GM18507 (cell line): Measurements from ENCODE around the gene GDAP2.
"Not testable (repeated sequence)": the region's sequence is repeated elsewhere in the genome, so short reads cannot be mapped to it uniquely, and the experiment has no call there.

Source experiments
- DNase-seq: peaks from one replicate; pipeline ENCODE4 v3.0.0; 2011; ENCODE audit warnings: low read depth; ENCODE audit not compliant: insufficient read length; ENCODE audit errors: extremely low spot score
- FAIRE-seq: peaks from 2 replicates; lab custom pipeline; 2011; peaks lifted over from hg19 to GRCh38; lab: Jason Lieb, UNC

GDAP2 gene, protein sequence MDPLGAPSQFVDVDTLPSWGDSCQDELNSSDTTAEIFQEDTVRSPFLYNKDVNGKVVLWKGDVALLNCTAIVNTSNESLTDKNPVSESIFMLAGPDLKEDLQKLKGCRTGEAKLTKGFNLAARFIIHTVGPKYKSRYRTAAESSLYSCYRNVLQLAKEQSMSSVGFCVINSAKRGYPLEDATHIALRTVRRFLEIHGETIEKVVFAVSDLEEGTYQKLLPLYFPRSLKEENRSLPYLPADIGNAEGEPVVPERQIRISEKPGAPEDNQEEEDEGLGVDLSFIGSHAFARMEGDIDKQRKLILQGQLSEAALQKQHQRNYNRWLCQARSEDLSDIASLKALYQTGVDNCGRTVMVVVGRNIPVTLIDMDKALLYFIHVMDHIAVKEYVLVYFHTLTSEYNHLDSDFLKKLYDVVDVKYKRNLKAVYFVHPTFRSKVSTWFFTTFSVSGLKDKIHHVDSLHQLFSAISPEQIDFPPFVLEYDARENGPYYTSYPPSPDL

DNA sequence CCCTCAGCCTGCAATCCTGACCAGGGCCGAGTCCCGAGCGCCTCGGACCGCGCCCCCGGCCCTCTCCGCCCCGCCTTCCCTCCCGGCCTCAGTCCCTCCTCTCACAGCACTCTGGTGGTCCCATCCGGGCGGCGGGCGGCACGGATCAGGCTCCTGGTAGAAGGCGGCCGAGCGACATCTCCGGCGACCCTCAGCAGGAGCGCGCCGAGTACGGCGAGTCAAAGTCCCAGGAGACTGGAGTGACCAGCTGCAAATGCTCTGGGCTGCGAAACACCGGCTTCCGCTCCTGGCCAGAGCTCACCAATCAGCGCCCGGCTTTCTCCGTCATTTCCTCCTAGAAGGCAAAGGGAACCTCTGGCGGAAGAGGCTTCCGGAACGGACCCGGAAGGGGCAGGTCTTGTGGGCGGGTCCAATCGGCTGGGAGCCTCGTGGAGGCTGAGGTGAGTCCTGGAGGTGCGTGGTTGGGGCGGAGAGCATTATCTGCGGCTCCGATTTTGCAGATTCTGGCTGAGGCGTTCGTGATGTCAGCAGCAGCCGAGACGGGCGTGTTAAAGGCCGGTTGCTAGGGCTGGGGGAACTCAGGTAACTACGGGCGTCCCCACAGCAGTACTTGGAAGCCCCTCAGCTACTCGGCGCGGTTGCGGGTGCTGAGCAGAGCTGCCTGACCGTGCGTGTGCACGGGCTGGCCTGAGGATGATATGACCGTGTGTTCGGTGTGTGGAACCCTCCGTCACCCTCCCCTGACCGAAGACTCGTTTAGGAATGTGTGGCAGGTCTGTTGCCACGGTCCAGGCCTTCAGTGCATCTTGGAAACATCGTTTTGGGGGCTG, at the start of gene GDAP2, which contains the start of gene WDR3:
Gene GDAP2 (minus strand): TSS at position 279 of the 830 bp plus-strand sequence. CDS start 9,264 bp downstream, outside the sequence.
Gene WDR3 (plus strand): TSS at position 397 of the 830 bp plus-strand sequence. CDS start 3,581 bp downstream, outside the sequence.
- DNase-seq (peak; percentile 77), FAIRE-seq (peak; percentile 98)

DNA sequence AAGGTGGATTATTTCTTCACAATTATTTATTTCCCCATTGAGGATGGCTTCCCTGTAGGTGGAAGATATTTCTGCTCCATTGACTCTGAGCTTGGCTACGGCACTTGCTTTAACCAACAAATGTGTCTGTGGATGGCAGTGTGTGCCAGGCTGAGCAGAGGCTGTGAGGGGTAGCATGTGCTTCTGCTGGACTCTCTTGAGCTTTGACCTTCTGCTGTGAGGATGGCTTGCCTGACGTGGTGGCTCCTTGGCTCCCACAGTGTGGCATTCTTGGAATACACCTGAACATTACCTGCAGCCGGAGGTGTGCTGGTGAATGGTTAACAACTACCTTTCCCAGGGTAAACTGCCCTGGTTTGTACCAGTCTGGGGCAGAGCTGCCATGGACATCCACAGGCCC, 47.0 kb upstream of the GDAP2 start:
- DNase-seq (no peak), FAIRE-seq (no peak)

DNA sequence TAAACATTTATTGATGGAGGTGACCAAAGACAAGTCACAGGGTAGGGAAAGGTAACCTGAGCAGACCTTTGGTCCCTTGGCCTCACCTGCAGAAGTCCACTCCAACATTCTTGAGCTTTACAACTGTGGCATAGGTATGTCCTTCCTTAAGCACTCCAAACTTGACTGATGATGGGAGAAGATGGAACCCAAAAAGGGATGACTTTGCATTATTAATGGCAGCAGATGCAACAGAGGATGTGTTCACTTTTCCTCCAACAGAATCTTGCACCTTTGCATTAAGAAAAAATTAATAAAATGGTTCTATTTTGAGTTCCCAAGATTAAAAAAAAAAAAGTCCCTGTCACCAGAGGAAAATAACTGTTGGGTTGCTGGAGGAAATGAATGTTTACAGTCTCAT, 42.4 kb upstream of the GDAP2 start:
- FAIRE-seq (no peak), DNase-seq (no peak)

DNA sequence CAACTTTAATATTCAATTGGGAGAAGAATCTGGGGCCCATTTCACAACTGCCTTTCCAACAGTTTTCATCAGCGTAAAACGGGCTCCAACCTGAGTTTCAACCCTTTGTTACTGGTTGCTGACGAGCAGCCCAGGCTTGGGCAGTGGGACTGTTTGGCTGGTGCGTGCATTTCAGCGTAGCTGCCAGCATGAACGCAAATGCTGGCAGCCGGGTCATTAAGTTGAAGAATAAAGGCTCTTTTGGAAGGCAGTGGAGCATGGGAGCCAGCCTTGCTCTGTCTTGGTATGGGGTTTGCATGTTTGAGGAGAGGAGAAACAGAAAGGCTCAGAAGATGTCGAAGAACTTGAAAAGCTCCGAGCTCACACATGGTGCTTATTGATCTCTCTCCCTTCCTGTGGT, 40.8 kb upstream of the GDAP2 start:
- FAIRE-seq (no peak), DNase-seq (no peak)

DNA sequence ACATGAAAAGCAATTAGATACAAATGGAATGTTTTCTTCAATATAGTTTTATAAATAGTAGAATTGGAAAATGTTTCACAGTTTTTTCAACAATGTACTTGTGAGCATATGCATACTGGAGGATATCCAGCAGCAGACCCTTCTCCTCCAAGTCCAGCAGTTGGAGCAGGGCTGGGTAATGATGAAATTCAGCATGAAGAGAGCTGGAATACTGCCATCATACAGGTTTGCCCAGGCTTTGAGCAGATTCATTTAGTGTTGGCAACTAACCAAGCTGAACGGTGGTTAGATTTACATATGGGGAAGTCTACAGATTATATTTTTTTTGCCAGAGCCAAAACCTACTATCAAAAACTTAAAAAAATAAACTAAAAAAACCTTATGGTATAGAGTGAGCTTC, 38.5 kb upstream of the GDAP2 start:
- no peak for FAIRE-seq
- DNase-seq, result no peak

DNA sequence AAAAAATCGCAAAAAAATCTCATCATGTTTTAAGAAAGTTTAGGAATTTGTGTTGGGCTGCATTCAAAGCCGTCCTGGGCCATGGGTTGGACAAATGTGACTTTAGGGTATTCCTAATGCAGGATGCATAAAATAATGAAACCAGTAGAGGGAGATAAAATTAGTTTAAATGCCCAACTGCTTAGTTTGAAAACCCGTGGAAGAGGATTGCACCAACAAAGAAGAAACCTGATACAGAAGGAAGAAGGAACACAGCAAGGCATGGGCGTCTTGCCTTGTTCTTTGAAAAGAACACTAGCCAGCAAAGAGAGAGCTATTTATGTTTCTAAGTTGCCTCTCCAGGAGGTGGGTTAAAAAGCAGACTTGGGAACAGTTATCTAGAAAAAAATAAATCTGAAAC, 38.1 kb upstream of the GDAP2 start:
- DNase-seq, result no peak
- no peak for FAIRE-seq

DNA sequence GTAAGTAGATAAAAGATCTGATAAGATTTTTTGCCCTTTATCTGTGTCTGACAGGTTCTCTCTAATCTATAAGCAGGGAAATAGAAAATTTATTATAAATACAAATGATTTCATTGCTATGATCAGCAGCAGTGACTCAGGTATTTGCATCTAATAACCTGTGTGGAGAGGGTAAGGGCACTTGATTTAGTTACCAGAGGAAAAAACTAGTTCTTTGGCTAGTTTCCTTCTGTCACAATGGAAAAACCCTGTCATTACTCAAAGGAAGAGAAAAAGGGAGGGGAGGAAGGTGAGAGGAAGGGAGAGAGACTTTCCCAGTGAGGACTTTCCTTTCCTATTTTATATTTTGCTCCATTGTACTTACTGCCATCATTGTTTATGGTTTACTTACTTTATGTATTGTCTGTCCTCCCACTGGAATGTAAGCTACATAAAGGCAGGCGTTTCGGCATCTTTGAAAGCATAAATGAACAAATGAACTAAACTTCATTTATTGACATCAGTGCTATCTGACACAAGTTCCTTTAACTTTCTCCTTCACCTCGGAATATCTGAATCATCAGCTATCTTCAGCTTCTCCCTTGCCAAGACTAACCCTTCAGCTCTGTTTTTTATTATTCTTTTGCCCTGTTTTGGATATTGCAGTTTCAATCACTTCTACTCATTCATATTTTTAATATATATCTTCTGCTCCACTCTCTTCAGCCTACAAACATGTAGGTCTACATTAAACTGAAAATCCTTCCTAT, 35.0 kb upstream of the GDAP2 start:
- DNase-seq, result no peak
- no peak for FAIRE-seq

DNA sequence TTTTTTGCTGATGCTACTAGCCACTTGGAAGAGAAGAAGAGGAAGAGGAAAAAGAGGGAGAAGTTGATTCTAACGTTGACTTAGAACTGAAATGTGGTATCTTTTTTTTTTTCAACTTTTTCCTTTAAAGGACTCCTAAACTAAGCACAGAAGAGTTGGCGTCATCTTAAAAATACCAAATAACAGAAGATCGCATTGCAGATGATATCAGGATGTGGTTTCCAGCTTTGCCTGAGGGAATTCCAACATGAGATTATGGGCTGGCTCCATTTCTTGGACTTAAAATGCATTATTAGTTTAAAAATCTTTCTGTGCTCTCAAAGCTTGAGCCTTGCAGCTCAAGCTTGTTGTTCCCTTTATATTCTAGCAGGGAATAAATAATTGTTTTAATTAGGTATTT, 29.9 kb upstream of the GDAP2 start:
- FAIRE-seq (no peak), DNase-seq (no peak)

DNA sequence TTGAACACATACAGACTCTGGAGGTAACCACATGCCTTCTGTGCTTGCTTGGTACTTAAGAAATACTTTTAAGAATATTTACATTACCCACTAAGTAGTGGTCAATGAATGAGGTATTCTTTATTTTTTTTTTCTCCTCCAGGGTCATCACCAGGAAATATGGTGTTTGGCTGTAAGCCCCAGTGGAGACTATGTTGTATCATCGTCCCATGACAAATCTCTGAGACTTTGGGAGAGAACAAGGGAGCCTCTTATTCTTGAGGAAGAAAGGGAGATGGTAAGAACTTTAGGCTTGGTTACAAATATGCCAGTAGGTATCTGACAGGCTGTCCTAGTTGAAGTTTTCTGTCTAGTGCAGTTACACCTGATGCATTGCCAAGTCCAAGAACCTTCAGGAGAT, 23.0 kb upstream of the GDAP2 start:
- DNase-seq (no peak), FAIRE-seq (no peak)

DNA sequence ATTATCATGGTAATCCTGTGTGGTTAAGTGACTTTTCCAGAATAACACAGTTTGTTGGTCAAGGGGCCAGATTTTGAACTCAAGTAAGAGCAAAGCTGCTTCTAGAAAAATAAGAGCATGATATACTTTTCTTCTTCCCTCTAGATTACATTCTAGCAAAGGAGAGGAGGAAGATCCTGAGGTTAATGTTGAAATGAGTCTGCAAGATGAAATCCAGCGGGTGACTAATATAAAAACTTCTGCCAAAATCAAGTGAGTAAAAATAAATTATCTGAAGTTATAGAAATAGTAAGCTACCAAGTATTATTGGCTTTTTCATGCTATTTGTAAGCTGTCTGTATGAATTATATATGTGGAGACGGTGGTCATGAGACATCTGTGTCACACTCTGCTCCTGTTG, 12.9 kb upstream of the GDAP2 start:
- no peak for FAIRE-seq
- no peak for DNase-seq

DNA sequence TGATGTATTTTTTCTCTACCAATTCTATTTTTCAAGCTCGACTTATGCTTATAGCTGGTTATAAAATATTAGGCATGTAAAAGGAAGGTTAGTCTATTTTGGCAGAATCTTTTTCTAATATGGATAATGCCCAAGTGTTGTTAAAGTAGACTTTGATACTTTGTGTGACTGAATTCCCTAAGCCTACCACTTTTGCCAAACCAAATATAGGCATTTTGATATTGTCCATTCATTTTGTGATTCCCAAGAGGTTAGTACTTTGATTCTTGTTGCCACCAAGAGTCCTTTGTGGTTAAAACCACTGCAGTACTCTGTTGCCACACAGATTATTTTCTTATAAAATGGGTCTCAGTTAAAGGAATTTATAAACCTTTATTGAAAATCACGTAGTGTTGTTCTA, 4.3 kb upstream of the GDAP2 start:
- DNase-seq, result no peak
- no peak for FAIRE-seq

DNA sequence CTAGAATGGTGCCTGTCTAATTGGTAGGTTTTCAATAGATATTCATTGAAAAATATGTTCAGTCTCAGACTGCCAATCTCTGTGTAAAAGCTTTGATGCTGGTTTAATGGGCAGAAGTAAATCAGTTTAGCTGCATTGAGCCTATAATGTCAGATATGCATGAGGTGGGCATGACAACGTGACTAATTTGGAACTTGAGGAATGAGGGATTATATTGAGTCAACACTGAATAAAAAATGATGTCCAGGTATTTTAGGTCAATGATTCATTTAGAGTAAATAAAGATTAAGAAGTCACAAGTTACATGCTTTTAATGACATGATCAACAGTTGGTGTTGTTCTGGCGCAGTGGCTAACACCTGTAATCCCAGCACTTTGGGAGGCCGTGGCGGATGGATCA, 3.2 kb upstream of the GDAP2 start:
- FAIRE-seq (no peak), DNase-seq (no peak)

DNA sequence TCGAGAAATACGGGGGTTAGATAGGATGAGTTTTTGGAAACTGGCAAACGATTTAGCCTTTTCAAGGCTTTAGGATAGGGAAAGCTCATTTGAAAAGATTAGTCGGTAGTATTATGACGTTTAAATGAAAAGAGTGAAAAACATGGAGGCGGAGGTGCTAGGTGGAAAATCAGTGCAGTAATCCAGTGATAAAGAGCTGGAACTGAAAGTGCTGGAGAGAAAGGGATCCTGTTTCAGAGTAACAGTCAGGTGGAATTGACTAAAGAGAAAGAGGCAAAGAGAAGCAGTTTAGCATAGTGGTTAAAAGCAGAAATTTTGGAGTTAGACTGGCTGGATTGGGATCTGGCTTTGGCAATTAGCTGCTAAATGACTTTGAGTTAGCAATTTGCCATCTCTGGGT, 1.1 kb upstream of the GDAP2 start:
- FAIRE-seq (peak; percentile 21), DNase-seq (no peak)

DNA sequence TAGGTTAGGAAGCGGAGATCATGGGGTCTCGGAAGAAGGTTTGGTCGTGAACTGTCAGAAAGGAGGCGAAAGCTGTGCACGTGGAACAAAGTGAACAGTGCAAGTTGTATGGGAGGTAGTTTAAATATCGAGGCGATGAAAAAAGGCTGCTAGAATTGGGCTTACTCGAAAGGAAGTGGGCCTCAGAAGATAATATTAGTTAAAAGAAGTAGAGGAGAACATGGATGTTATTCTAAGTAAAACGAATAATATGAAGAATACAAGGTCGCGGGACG, 689 bp upstream of the GDAP2 start:
- DNase-seq (no peak), FAIRE-seq (no peak)

DNA sequence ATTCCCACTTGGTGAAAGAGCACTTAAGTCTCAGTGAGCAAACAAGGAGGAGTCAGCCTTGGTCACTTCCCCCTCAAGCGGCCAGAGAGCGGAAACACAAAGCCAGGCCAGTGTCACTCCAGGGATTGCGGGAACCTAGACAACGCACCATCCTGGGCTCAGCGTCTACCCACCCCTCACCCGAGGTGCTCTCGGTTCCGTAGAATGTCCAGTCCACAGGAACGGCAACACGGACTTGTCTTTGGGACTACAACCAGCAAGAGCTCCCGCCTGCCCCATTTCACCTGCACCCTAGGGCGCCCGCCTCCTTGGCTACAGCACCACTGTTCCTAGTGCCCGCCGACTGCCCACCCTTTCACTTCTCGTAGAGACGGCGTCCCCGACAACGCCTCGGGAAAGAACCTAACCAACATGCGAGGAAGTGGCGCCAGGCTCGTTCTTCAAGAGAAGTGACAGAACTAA, 509 bp downstream of the GDAP2 start:
- FAIRE-seq (peak; percentile 76), DNase-seq (no peak)

DNA sequence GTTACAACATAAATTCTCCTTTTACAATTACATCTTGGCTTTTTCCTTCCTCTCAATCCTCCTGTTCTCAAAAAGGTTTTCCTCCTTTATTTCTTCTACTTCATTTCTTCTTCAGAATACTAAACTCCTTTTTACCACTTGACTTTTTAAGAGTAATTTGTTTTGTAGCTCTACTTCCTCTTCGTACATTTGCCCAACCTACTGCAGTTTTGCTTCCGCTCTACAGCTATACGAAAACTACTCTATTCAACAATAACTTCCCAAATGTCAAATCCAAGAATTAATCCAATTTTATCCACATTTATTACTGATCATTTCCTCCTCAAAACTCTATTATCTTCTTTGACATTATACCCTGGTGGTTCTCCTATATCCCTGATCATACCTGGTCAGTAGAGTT, 3.4 kb downstream of the GDAP2 start:
- no peak for DNase-seq

DNA sequence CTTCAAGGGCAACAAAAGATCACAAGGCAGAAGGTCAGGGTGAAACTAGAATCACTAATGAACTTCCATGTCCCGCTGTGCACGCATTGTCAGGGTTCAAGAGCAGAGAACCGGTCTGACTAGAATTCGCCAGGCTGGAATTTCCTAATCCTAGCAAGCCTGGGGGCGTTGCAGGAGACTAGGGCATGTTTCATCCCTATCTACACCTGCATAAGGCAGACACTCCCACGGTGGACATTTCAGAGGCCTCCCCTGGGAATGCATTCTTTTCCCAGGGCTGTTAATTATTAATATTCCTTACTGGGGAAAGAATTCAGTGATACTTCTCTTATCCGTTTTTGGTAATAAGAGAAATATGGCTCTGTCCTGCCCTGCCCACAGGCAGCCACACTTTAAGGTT, 6.7 kb downstream of the GDAP2 start:
- not testable (repeated sequence) for DNase-seq, FAIRE-seq

More for the DNA sequence above, 3.4 kb downstream of the GDAP2 start:
- no peak for FAIRE-seq

DNA sequence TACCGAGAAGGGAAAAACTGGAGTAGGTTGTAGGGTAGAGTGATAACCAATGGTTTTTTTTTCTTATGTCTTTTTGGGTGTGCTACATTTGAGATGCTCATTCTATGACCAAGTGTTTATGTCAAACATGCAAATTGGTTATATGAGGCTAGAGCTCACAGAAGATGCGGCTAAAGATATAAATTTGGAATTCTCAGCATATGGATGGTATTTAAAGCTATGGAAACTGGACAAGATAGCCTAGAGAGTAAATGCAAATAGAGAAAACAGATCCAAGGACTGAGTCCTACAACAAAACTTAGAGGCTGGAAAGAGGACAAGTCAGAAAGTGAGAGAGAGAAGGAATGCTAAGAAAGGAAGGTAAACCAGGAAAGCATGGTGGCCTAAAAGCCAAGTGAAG, 7.4 kb downstream of the GDAP2 start:
- no peak for FAIRE-seq
- DNase-seq, result no peak

DNA sequence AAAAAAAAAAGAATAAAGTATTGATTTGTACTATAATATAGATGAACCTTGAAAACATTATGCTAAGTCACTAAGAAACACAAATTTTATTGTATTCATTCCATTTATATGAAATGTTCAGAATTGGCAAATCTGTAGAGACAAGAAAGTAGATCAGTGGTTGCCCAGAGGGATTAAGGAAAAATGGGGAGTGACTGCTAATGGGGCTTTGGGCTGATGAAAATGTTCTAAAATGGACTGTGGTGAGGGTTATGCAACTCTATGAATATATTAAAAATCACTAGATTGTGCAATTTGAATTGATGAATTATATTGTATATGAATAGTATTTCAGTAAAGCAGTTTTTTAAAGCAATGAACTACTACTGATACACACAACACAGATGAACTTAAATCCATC, 10.0 kb downstream of the GDAP2 start:
- no peak for DNase-seq
- no peak for FAIRE-seq

DNA sequence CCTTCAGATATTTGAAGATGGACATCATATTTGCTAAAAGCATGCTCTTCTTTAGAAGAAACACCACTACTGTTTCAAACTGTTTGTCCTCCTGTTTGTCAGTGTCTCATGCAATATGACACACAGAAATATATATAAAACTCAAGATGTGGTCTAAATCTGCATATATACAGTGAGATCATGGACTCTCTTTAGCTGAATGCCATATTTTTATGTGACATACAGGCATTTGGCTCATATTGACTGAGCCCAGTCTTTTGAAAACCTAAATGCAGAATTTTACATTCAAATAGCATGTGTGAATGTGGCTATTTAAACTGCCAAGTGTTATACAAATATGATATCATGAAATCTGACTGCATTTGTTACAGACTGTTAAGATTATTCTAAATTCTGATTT, 18.4 kb downstream of the GDAP2 start:
- DNase-seq, result no peak
- no peak for FAIRE-seq
